GM12873 (cell line): ENCODE results near the gene ST7.

Experiments used
- CTCF ChIP-seq: IDR thresholded peaks from 2 replicates; pipeline ENCODE4 v1.5.1; 2012; ENCODE audit warnings: low read depth, mild to moderate bottlenecking, moderate library complexity, low read length, control low read depth; ENCODE audit not compliant: insufficient read depth; ENCODE audit errors: missing control alignments

The ST7 gene

GRCh38 chr7:116997972-116998371 lies 44.7 kb downstream of the ST7 start:
- no peak for TF ChIP-seq CTCF

DNA sequence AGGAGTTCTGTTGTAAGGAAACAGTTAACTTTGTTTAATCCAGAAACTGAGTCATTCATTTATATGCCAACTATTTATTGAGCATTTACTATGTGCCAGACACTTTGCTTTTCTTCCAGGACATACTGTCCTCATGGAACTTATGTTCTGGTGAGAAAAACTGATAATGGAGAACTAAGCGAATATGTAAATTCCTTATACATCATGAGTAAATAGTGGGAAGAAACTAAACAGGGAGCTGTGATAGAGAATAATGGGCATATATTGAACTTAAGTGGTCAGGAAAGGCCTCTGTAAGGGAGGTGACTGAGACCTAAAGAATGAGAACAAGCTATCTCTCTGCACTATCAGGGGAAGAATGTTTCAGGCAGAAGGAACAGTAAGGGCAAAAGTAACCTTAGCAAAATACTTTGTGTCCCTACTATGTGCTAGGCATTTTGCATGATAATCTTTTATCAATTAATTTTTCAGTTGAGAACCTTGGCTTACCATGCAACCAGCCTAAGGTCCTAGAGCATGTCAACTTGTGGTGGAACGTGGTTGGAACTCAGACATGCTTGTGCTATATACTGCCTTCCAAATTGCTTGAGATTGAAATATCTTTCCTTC lies 45.4 kb downstream of the ST7 start:
- no peak for TF ChIP-seq CTCF

GRCh38 chr7:116999311-116999710 lies 46.0 kb downstream of the ST7 start:
- TF ChIP-seq CTCF: no peak

DNA sequence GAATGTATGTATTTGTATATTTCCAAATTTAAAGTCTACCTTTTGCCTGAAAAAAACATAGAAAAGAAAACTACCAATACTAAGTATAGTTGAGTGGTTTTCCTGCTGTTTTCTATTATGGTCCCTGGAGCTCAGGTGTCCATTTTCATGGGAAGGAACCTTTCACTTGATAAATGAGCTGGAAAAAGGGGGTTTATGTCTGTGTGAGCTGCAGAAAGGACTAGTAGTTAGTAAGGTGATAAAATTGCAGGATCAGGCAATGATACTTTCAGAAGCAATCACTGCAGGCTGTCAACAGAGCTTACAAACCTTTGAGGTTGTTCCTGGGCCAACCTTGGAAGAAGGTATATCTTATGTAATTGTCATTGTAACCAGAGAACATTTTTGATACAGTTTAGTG lies 48.0 kb downstream of the ST7 start:
- TF ChIP-seq CTCF: no peak

DNA sequence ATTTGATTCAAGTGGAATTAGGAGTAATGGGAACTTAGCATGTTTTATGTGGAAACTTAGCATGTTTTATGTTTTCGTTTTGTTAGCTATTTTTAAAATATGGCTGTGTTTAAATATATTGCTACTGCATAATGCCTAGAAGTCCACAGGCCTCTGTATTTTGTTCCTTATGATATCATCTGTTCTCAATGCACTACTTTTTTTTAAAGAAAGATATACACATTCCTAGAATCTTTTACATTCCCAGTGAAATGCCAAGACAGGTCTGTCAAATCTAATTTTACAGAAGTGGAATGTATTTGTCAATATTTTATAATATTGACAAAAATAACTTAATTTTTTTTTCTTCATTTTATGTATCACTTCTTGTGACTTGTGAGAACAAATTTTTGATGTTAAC lies 51.6 kb downstream of the ST7 start:
- TF ChIP-seq CTCF: no peak

- TF ChIP-seq CTCF: no peak
Measured at GRCh38 chr7:117005449-117005848, 52.1 kb downstream of the ST7 start.

- TF ChIP-seq CTCF: no peak
Measured at GRCh38 chr7:117006907-117007684, 53.8 kb downstream of the ST7 start.
